Fibroblast of lung (primary cell): ENCODE data around the gene DOCK4. TPM values are rescaled to one million over a fixed set of nuclear protein-coding genes. Genes with fewer than 3 reads are reported as not detected.

Experiments
- DNase-seq, 2 donors: peaks; one replicate each; pipeline versions ENCODE4 v3.0.0 to v3.0.0-alpha.2; 2010; ENCODE audit warnings: low read depth in 2 of 2
- H2AFZ ChIP-seq: 2 replicates; pipeline ENCODE4 v1.5.1; 2012; ENCODE audit warnings: low read length, control low read depth, inconsistent platforms
- H3K27ac ChIP-seq: 2 replicates; pipeline ENCODE4 v1.5.1; 2011; ENCODE audit warnings: low read length, control low read depth; ENCODE audit not compliant: insufficient read depth
- H3K27me3 ChIP-seq: 2 replicates; pipeline ENCODE4 v1.5.1; 2011; ENCODE audit warnings: mild to moderate bottlenecking, low read length; ENCODE audit not compliant: control insufficient read depth, insufficient read depth
- H3K36me3 ChIP-seq: 2 replicates; pipeline ENCODE4 v1.5.1; 2011; ENCODE audit warnings: low read length; ENCODE audit not compliant: control insufficient read depth, insufficient read depth
- H3K4me1 ChIP-seq: 2 replicates; pipeline ENCODE4 v1.5.1; 2011; ENCODE audit warnings: low read length; ENCODE audit not compliant: control insufficient read depth, insufficient read depth; ENCODE audit errors: extremely low read depth
- H3K4me2 ChIP-seq: 2 replicates; pipeline ENCODE4 v1.5.1; 2011; ENCODE audit warnings: low read length, control low read depth; ENCODE audit not compliant: insufficient read depth; ENCODE audit errors: extremely low read depth
- H3K4me3 ChIP-seq, 4 experiments: fragments of 200-600 bp in 1 of 4; sonication (generic) in 1 of 4; replicated peaks in 1 of 4; 2 replicates each; pipeline ENCODE4 v1.5.1; 2011 to 2016; ENCODE audit warnings: low read length in 4 of 4, low read depth in 3 of 4, mild to moderate bottlenecking in 3 of 4, control low read depth in 2 of 4, inconsistent platforms in 1 of 4, mixed read lengths in 1 of 4; ENCODE audit not compliant: insufficient read depth in 1 of 4; ENCODE audit errors: control extremely low read depth in 1 of 4
- H3K79me2 ChIP-seq: 2 replicates; pipeline ENCODE4 v1.5.1; 2012; ENCODE audit warnings: mild to moderate bottlenecking, low read length, inconsistent platforms; ENCODE audit not compliant: control insufficient read depth, insufficient read depth
- H3K9ac ChIP-seq: 2 replicates; pipeline ENCODE4 v1.5.1; 2011; ENCODE audit warnings: mild to moderate bottlenecking, low read length, control low read depth; ENCODE audit not compliant: insufficient read depth
- H3K9me3 ChIP-seq: 2 replicates; pipeline ENCODE4 v1.5.1; 2012; ENCODE audit warnings: low read depth, low read length; ENCODE audit not compliant: control insufficient read depth, insufficient read depth
- H4K20me1 ChIP-seq: 2 replicates; pipeline ENCODE4 v1.5.1; 2011; ENCODE audit warnings: low read length; ENCODE audit not compliant: control insufficient read depth, insufficient read depth; ENCODE audit errors: extremely low read depth
- EZH2 ChIP-seq: IDR thresholded peaks from 2 replicates; pipeline ENCODE4 v1.5.1; 2012; ENCODE audit warnings: low read length, control low read depth, mild to moderate bottlenecking; ENCODE audit errors: missing control alignments
- polyA plus RNA-seq, 2 donors: library from polyadenylated mRNA; depleted of rRNA in 1 of 2; stranded (reverse) in 1 of 2; unstranded in 1 of 2; fragments of >200 nt; gene quantifications; 2 replicates each; pipeline ENCODE4 v1.2.1, GENCODE V29; 2011 to 2012; ENCODE audit warnings: missing spikeins in 1 of 2
- total RNA-seq: library from RNA; depleted of rRNA; stranded (reverse); fragments of >200 nt; gene quantifications from 2 replicates; pipeline ENCODE4 v1.2.1, GENCODE V29; 2014
- TF ChIP-seq, protein P1 (sequence below), 2 donors: IDR thresholded peaks in 1 of 2; conservative IDR thresholded peaks in 1 of 2; 1 replicate in 1 of 2; 2 replicates in 1 of 2; pipeline ENCODE4 v1.5.1; 2011 to 2012; ENCODE audit warnings: low read length in 2 of 2, control low read depth in 1 of 2, inconsistent platforms in 1 of 2, low read depth in 1 of 2, mild to moderate bottlenecking in 1 of 2

The DOCK4 gene
- total and polyA plus RNA-seq, 2 donors (not counting 1 experiment from before 2014, with no cell fraction given), result 20.8 to 39.3 TPM

DNA sequence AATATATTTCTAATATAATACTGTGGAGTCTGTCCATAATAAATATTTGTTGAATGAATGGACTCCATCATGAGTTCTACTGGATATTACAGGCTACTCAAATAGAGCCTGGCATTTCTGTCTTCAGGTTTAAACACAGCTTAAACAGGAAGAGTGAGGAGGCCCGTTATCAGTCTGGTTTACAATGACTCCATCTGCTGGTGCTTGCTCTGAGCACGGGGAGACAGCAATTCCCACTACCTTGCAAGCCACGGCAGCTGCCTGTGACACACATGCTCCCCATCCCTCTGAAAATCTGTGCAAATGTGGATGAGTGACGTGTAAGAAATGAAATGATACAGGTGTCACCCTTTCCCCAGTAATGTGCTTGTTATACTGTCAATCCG is 350.4 kb downstream of the DOCK4 start:
- Histone ChIP-seq H3K27me3 (no peaks in the 10 kb centered on the region), H2AFZ (no peak overlapping the region), H3K79me2 (no peaks in the 10 kb centered on the region), H3K27ac (no peak overlapping the region), H3K4me2 (no peak overlapping the region), H3K9me3 (no peaks in the 10 kb centered on the region), H3K9ac (no peak overlapping the region), H3K36me3 (no peaks in the 10 kb centered on the region), H3K4me3 (no peak overlapping the region), H3K4me1 (peaks cover 2% of the 10 kb centered on the region), H4K20me1 (no peaks in the 10 kb centered on the region)
- peak; percentile 22 to 32 for DNase-seq
- TF ChIP-seq, protein P1, sequence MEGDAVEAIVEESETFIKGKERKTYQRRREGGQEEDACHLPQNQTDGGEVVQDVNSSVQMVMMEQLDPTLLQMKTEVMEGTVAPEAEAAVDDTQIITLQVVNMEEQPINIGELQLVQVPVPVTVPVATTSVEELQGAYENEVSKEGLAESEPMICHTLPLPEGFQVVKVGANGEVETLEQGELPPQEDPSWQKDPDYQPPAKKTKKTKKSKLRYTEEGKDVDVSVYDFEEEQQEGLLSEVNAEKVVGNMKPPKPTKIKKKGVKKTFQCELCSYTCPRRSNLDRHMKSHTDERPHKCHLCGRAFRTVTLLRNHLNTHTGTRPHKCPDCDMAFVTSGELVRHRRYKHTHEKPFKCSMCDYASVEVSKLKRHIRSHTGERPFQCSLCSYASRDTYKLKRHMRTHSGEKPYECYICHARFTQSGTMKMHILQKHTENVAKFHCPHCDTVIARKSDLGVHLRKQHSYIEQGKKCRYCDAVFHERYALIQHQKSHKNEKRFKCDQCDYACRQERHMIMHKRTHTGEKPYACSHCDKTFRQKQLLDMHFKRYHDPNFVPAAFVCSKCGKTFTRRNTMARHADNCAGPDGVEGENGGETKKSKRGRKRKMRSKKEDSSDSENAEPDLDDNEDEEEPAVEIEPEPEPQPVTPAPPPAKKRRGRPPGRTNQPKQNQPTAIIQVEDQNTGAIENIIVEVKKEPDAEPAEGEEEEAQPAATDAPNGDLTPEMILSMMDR (conservative IDR thresholded peaks at IDR 0.05 in 1 of 2, IDR thresholded peaks at IDR 0.05 in 1 of 2; ENCODE audit: low read depth in 1 of 2, low read length in 2 of 2), result peak in 1 of 2 donors; percentile 33
- TF ChIP-seq EZH2, result no peak

DNA sequence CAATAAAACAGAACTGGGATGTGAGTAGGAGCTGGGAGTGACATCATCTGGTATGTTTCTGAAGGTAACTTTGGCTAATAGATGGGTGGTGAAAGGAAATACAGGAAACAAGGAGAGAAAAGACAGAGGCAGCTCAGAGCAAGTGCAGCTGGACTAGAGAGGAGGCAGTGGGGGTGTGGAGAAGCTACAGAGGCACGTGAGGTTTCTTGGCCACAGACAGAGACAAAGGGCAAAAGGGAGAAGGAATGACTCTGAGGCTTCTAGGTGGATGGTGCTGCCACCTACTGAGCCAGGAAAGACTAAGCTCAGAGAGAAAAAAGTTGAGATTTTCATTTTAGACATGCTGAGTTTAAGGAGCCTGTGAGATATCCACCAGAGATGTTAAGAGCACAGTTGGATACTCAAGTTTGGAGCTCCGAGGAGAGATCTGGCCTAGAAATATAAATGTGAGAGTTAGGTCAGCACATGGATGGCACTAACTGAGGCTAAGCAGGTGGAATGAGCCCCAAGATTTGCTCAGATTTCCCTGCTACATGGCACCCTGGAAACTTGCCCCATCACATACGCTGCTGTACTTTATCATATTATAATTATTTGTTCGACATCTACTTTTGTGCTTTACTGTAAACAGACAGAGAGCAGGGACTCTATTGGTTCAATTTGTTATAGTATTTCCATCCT is 350.9 kb downstream of the DOCK4 start:
- H3K9me3 ChIP-seq, result no peaks in the 10 kb centered on the region
- H4K20me1 ChIP-seq, result no peaks in the 10 kb centered on the region
- no peaks in the 10 kb centered on the region for H3K79me2 ChIP-seq
- no peak overlapping the region for H3K27ac ChIP-seq
- TF ChIP-seq, protein P1 (conservative IDR thresholded peaks at IDR 0.05 in 1 of 2, IDR thresholded peaks at IDR 0.05 in 1 of 2; ENCODE audit: low read depth in 1 of 2, low read length in 2 of 2), result peak; percentile 67 to 76
- no peak for TF ChIP-seq EZH2
- H3K4me3 ChIP-seq, result no peak overlapping the region
- peaks cover 2% of the 10 kb centered on the region for H3K4me1 ChIP-seq
- H3K27me3 ChIP-seq, result no peaks in the 10 kb centered on the region
- no peak overlapping the region for H2AFZ ChIP-seq
- H3K36me3 ChIP-seq, result no peaks in the 10 kb centered on the region
- no peak overlapping the region for H3K4me2 ChIP-seq
- DNase-seq, result peak; percentile 53 to 82
- no peak overlapping the region for H3K9ac ChIP-seq

DNA sequence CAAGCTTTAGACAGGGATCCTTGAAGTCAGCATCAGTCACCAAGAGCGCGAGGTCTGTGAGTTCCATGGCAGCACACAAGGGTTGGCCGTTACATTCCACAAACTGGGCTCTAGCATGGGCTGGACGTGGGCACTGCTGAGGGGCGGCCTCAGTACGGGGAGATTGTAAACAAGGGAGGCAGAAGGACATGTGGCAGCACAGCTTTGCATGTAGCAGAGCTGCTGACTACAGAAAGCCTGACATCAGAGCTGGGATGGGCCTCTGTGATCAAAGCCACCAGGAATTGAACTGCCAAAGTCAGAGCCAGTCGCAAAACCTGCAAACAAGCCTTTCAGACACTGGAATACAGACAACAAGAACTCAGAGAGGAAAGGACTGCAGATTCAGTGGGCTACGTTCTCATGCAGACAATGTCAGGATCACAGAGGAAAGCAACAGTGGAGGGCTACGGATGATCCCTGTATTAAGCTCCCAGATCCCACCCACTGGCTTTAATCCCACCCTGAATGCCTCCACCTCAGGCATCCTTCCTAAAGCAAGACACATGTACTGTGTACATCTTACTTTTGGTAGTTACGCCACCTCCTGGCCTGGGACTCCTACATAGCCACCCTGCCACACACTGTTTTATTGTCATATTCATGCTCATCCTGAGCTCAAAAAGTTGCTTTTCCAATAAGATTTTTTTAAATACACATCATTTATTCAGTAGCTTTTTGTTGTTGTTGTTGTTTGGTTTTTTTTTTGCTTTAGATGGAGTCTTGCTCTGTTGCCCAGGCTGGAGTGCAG is 352.8 kb downstream of the DOCK4 start:
- TF ChIP-seq EZH2, result no peak
- TF ChIP-seq, protein P1 (conservative IDR thresholded peaks at IDR 0.05 in 1 of 2, IDR thresholded peaks at IDR 0.05 in 1 of 2; ENCODE audit: low read depth in 1 of 2, low read length in 2 of 2), result peak in 1 of 2 donors; percentile 6
- Histone ChIP-seq H3K9ac (no peak overlapping the region), H3K27me3 (no peaks in the 10 kb centered on the region), H3K4me1 (peaks cover 2% of the 10 kb centered on the region), H3K79me2 (no peaks in the 10 kb centered on the region), H3K4me3 (no peak overlapping the region), H4K20me1 (no peaks in the 10 kb centered on the region), H3K4me2 (no peak overlapping the region), H3K36me3 (no peaks in the 10 kb centered on the region), H3K27ac (no peak overlapping the region), H3K9me3 (no peaks in the 10 kb centered on the region), H2AFZ (no peak overlapping the region)
- no peak for DNase-seq
